Stimulated activated CD4-positive, alpha-beta T cell treated with anti-CD3 and anti-CD28 coated beads, Interleukin-4, amount 100 ng/mL, for 24 hours (primary cell): ENCODE results near the gene FES.
A peak's percentile ranks its signal among the peaks of the same experiment; 100 is the strongest.
"Not testable (repeated sequence)": the region's sequence is repeated elsewhere in the genome, so short reads cannot be mapped to it uniquely, and the experiment has no call there.

ENCODE experiments used
- DNase-seq: peaks from one replicate; pipeline ENCODE4 v3.0.0-alpha.2; 2020

The FES gene

DNA sequence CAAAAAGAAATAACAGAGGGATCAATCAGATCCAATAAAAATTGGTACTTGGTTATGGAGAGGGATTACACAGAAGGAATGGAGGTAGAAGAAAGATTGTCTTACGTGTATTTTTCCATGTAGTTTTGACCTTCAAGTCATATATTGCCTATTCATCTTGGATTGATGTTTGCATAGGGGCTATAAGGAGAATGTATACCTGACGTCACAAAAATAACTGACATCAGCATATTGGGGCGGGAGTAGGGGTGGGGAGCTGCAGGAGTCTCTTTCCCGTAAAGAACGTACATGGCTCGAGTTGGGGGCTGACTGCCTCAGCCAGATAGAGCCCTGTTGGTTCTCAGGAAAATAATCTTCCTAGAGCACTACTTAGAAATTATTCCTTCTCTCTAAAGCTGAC is 21.8 kb upstream of the FES start:
- no peak for DNase-seq

DNA sequence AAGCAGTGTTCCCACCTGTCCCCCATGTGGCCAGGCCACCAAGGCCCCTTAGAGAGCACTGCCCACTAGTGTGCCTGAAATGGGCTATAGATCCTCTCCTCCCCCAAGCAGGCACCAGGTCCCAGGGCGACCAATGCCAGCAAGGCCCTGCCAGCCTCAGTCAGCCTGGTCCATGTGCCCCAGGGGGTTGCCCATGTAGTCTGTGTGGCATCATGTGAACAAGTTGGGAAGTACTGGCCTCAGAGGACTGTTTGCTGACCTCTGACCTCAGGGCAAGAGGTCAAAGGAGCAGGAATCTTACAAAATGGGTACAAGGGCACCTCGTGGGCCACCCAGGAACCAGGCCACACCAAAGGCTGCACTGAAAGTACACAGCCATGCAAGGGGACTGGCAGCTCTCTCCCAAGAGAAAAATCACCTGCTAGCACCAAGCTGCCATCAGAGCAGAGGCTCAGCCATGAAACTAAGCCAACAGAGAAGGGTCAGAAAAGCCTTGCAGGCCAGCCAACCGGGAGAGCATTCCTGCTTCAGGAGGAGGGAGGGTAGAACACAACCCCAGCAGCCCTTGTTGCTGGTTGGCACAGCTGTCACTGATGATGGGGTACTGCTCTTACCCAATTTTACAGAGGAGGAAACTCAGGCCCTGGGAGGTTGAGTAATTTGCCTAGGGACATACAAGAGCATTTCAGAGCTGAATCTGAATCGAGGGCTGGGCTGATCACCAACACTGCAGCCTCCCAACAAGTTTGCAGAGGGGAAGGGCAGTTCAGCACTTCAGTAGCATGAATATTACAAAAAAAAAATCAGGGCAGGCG is 21.1 kb upstream of the FES start:
- no peak for DNase-seq

DNA sequence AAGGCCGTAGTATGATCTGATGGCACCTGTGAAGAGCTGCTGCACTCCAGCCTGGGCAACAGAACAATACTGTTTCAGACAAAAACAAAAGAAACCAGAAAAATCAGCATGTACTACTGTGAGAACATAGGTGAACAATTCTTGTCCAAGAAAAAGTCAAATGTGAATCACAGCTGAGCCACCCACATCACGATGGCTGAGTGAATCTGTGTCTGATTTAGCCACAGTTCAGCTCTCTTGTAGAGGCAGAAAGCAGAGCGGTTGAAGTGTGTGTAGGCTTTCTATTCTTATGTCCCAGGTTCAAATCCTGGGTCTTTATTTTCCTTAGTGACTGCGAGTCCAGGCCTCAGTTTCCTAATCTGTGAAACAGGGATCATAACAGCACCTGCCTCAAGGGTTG is 20.3 kb upstream of the FES start:
- no peak for DNase-seq

DNA sequence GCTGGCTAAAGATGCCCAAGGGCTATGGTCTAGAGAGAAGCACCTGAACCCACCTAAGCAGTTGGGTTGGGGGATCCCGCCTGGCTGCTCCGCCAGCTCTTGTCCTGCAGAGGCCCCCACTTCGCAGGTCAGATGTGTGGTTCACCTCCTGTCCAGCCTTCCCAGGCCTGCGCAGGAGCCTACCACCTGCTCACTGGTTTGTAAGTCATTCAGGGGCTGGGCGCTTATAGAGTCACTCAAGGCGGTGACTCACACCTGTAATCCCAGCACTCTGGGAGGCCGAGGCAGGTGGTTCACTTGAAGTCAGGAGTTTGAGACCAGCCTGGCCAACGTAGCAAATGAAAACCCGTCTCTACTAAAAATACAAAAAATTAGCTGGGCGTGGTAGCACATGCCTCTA is 19.8 kb upstream of the FES start:
- no peak for DNase-seq

DNA sequence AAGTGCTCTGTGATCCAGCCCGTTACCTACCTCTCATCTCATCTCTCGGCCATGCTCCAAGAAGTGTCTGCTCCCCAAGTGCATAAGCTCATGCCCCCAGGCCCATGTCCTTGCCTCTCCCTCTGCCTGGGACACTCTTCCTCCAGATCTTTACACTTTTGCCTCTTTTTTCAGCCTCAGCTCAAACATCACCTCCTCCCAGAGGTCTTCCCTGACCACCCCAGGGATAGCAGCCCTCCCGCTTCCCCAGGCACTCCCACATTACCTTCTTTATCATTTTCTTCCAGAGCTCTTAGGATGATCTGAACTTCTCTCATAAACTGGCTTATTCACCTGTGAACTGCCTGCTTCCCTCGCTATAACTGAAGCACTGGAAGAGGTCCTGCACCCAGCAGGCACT is 18.6 kb upstream of the FES start:
- no peak for DNase-seq

DNA sequence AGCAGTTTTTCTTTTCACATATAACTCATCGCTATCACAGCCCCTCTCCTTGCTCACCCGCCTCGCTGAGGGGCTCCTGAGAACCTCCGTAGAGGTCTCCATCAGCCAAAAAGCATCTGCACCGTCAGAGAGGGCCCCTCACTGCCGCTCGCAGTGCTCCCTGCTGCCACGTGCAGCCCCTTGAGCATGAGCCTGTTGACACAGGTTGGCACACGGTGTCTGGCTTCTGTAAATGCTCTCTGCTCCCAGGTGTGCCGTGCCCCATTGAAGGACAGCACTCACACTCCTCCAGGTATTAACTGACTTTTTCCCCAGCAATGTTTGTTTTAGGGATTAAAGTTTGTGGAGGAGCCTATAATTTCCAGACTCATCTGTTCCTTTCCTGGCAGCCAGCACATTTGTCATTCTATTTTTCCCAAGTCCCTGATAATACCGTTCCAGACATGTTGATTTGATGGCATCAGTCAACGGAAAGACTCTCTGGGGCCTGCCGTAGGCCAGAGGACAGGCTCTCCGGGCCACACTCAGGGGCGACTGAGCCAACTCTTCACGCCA is 18.1 kb upstream of the FES start:
- no peak for DNase-seq

DNA sequence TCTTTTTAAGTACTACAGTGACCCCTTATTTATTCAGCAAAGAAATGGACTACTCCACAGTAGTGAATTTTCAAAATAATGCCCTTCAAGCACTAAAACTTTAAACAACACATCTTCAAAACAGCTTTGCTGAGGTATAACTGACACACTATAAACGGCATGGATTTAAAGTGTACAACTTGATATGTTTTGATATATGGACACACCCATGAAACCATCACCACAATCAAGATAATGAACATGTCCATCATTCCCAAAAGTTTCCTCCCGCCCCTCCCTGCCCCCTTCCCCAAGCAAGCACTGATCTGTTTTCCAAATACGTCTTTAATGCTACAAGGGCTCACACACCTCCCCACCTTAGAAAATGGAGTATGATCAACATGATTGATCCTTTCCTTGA is 17.5 kb upstream of the FES start:
- no peak for DNase-seq

DNA sequence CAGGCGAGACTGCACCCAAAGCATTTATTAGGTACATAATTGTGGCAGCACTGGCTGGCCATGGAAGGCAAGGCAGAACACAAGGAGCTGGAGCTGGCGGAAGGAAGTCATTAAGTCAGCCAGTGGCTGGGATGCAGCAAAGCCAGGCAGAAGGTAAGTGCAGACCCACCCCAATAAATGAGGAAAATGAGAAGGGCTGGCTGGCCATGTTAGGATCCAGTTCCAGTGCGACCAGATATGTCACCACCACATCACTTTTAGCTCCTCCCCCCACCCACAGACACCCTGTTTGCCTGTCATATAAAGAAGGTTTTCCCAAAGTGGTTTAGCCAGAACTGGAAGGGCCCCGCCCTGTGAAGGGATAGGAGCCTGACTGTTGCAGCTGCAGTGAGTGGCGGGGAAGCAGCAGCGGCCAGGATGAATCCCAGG is 16.0 kb upstream of the FES start, which contains the start of gene FURIN:
TSS of gene FURIN (plus strand) at position 328 of the 429 bp plus-strand sequence. CDS start 7,153 bp downstream, outside the sequence.
- no peak for DNase-seq

DNA sequence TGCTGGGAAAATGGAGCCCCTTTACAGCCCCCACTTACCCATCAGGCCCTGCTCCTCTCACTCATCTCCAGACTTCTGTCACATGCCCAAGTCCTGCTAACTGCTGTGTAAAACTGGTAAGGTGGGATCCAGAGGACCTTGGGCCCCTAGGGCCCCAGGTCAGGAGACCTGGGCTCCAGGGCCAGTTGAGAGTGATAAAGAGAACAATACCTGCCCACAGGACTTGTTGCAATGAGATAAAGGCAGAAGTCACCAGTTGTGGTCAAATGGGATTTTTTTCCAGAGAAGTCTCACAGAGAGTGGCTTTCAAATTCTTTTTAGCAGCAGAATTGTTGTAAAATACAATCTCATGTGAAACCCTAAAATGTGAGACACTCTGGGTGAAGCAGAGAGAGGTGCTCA is 15.2 kb upstream of the FES start:
- no peak for DNase-seq

DNA sequence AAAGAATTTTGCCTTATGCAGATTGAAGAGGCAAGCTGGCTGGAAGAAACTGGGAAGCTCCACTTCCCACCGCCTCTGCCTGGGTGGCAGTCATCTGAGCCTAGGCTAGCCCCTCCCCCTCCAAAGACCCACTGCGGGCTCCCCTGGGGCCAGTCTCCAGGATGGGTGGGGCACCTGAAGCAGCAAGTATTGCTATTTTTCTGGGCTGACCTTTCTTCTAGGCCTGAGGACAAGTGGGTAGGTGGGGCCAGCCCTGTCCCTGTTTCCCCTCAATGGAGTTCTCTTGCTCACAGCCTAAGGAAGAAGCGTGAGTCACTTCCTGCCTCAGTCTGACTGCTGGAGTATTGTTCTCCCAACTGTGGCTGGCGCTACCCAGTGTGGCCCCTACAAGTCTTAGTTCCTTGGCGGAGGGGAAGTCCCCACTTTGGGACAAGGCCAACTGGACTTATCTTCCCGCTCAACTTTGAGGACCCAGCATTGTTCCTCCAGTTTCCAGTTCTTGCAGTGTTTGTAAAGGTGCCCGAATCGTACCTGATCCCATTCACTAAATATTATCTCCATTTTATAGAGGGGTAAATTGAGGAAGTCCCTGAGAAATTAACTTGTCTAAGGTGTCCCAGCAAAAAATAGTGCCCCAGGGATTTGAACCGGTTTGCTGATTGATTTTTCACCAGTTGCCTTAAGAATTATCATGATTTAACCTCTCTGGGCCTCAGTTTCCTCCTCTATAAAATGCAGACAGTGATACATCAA is 14.5 kb upstream of the FES start:
- DNase-seq, result peak; percentile 54

DNA sequence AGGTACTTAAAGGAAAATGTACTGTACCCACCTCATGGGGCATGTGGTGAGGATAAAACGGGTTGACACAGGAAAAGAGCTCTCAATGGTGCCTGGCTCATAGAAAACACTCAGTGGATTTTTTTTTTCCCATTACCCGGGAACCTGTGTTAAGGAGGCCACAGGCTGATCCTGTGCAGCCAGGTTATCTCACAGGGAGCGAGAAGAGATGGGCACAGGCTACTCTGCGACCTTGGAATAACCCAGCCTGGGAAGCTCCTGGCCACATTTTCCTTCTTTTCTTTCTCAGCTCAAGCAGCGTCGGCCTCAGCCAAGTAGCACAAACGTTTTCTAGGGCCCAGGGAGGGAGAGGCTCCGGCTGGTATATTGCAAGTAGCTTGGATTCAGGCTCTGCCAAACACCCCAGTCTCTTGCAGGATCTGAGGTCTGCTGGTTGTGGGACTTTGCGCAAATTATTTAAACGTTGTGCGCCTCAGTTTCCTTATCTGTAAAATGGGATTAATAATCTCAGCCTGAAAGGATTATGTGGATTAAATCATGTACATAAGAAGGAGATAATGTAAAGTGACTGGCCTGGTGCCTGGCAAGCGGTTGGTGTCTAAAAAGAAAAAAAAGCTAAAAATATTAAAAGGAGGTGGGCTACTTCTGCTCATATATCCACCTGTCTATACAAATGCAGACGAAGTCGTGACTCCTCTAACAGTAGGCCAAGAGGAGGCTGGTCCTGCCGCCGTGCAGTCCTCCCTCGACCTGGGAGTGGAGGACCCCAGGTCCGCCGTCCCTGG is 13.8 kb upstream of the FES start:
- no peak for DNase-seq

DNA sequence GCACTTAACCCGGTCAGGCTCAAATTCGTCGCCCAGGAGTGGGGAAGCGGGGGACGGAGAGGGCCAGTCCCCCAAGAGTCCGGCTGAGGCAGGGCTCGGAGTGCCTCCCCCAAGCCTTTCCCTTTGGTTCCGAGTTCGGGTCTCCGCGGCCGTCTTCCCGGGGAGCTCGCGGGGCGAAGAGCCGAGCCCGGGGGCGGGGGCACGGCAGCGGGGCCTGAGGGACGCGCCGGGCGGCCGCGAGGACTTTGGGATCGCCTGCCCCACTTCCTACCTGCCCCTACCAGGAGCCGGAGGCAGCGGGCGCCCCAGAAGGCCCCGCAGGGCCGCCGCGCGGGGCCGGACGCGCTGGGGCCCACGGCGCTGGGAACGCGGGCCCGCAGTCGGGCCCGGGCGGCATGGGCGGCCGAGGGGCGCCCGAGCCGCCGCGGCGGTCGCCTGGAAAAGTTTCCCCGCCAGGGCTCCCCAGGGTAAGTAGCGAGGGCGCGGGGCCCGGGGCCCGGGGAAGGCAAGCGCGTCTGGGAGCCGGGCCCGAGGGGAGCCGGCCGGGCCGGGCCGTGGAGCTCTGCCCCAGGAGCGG is 13.1 kb upstream of the FES start:
- no peak for DNase-seq

DNA sequence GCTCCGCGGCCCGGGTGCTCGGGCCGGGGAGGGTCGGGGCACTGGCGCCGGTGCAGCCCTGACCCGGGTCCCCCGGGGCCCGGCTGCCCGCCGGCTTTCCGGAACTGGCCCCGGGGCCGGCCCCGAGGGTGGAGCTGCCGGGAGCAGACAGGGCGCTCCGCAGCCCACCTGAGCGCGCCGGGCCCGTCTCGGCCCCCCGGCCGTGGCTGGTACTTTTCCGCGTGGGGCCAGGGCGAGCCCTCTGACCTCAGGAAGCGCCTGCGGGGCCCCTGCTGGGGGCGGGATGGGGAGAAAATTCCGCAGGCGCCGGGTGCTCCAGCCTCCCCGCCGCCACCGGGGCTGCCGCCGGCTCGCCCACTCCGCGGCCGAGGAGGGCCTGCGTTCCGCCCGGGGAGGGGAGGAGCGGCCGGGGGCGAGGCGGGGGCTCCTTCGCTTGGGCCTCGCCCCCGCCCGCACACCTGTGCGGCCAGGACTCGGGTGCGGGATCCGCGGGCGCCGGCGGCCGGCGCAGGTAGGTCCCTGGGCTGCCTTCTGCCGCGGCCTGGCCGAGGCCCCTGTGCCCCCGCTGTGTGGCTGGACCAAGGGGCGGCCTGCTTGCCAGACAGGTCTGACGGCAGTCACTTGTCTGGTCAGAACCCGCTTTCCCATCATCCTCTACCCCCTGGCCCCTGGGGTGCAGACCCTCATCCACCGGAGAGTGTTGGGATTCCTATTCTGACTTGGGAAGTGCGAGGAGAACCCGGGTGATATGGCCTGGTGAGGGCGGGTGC is 12.4 kb upstream of the FES start:
- DNase-seq, result no peak

DNA sequence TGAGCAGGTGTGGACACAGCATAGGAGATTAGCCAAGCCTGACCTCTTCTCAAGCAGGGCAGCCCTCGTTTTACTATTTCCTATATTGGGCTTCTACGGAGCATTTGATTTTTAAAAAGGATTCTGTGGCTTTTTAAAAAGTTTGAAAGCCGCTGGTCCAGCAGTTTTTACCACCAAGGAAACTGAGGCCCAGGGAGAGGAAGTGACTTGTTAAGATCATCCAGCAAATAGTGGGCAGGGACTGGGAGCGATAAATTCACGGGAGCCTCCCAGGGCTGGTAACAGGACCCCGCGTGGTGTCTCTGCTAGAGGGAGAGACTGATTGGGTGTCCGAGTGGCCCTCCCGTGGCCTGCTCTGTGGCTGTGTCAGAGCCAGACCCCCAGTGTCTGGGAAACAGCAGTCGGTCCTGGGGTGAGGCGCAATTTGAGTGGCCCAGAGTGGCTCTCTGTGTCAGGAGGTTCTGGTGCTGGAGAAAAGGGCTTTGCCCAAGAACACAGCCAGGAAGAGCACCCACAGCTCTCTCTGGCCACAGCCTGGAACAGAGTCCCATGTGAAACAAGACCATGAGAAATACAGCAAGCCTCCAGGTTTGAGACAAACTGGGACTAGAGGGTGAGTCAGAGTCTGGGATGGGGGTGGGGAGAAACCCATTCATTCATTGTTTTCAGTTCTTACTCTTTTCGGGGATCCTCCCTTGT is 11.7 kb upstream of the FES start:
- DNase-seq, result peak; percentile 79

DNA sequence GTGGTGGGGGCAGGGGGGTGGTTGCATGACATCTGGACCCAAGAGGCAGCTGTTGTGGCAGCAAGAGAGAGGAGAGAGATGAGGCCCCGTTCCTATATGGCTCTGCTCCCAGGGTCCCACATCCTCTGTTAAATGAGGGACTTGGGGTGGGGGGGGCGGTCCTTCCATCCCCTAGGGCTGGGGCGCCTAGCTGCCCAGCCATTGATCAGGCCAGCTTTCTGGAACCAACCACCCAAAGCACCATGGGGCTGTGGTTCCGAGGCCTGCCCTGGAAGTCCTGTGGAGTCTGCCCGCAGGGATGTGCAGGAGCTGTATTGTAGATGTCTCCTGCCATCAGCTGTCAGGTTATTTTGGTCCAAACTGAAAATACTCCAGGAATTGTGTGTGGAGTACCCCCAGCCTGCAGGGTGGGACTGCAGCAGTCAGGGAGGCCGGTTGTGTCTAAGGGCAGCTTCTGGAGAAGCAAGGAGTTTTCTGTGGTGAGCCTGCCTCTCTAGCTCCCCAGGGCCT is 10.8 kb upstream of the FES start:
- DNase-seq, result no peak

DNA sequence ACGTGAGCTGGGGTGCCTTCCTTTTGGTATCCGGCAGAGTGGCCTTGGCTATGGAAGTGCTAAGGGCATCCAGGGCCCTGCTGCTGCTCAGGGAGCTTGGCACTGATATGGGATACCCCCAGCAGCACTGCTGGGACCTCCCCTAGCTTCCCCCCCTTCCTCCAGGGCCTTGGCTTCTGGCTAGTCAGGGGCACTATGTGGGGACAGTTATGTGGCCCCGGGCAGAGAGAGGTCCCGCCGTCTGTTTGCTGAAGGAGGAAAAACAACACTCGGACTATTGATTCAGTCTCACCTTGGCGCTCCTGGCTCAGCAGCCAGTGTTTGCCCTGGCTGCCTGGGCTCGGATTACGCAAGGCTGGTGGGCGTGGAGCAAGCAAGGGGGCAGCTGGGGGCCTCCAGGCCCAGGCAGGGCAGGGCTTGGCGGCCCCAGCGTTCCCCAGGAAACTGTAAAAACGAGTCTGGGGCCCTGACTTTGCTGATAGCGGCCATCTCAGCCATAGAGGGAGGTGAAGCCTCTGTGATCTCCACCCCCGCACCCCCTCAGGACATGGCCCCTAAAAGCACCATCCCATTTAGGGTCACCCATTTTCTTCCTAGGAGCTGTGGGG is 10.2 kb upstream of the FES start:
- DNase-seq, result no peak

DNA sequence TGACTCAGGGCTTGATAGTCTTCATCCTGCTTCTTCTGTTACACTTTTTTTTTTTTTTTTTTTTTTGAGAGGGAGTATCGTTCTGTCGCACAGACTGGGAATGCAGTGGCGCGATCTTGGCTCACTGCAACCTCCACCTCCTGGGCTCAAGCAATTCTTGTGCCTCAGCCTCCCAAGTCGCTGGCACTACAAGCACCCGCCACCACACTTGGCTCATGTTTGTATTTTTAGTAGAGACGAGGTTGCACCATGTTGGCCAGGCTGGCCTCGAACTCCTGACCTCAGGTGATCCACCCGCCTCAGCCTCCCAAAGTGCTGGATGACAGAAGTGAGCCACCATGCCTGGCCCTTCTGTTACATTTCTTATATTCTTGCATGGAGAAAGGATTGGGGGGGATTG is 9.3 kb upstream of the FES start:
- not testable (repeated sequence) for DNase-seq

DNA sequence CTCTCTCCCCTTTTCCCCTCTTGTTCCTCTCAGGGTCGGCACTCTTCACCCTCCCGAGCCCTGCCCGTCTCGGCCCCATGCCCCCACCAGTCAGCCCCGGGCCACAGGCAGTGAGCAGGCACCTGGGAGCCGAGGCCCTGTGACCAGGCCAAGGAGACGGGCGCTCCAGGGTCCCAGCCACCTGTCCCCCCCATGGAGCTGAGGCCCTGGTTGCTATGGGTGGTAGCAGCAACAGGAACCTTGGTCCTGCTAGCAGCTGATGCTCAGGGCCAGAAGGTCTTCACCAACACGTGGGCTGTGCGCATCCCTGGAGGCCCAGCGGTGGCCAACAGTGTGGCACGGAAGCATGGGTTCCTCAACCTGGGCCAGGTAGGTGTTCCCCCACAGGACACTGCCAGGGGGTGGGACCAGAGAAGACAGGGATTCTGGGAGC is 8.7 kb upstream of the FES start:
- DNase-seq, result no peak

DNA sequence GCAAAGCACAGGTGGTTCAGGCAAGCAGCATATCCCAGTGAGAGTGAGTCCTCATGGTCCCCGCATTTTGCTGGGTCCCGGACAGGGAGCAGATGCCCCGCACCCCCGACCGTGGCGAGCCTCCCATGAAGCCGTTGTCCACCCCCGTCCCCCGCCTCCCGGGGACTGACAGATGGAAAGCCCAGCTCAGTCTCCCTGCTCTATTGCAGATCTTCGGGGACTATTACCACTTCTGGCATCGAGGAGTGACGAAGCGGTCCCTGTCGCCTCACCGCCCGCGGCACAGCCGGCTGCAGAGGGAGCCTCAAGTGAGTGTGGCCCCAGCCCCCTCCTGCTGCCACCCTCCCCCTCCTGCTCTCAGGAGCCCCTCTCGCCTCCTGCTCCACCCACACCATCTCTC is 8.3 kb upstream of the FES start:
- DNase-seq, result no peak

DNA sequence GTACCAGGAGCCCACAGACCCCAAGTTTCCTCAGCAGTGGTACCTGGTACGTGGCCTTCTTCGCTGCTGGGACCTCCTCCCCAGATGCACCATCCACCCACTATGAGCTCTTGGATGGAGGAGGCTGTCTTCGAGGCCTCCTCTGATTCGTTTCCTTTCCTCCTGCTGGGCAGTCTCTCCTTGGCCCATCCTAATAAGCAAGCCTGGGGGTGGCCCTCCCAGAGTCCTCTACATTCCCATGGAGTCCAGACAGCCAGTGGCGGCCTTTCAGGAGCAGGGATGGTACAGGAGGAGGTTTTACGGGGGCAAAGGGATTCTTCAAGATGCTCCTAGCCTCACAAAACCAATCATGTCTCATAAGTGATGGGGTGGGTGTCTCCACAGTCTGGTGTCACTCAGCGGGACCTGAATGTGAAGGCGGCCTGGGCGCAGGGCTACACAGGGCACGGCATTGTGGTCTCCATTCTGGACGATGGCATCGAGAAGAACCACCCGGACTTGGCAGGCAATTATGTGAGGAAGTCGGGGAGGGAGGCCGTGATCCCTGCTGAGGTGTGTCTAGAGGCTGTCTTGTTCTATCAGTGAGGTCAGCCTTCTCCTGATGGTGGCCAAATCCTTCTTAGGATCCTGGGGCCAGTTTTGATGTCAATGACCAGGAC is 7.7 kb upstream of the FES start:
- DNase-seq, result no peak
